ENCODE data around the gene THG1L. TPM values are rescaled to one million over a fixed set of nuclear protein-coding genes. Genes with fewer than 3 reads are reported as not detected.

THG1L gene
- polyA plus RNA-seq, 2 of the 4 experiments (the other 2 are of a cell fraction): 36.9 to 45.6 TPM

GRCh38 chr5:157703736-157704135, 27.5 kb upstream of the THG1L start:
- DNase-seq (ENCODE audit: low read depth in 1 of 2, low spot score in 1 of 2) (no peak), ATAC-seq (no peak), FAIRE-seq (no peak)
- Histone ChIP-seq H3K4me3 (no peak overlapping the region), H3K4me2 (no peak overlapping the region), H3K27ac (no peak overlapping the region), H3K9me3 (no peaks in the 10 kb centered on the region), H3K4me1 (no peaks in the 10 kb centered on the region)
- ChIA-PET CTCF (no interaction called here), POLR2A (no interaction called here)
- TF ChIP-seq RFX5 (IDR thresholded peaks at IDR 0.05) (no peak), CBX8 (IDR thresholded peaks at IDR 0.05) (no peak), ZNF302 (CRISPR knock-in tag; IDR thresholded peaks at IDR 0.05) (no peak), FOXS1 (CRISPR knock-in tag; IDR thresholded peaks at IDR 0.05) (no peak)
- WGBS (ENCODE audit: missing lambda C conversion rate): 64% methylated on average over 3 of the region's 3 CpGs

- ChIA-PET CTCF (interaction anchor here (3.0 kb wide), 1 partner anchor 10 kb away, joined by 17 read pairs; no protein-coding TSS in a partner anchor), POLR2A (no interaction called here)
- FAIRE-seq: no peak
- TF ChIP-seq ZFP36 (IDR thresholded peaks at IDR 0.05; ENCODE audit: borderline replicate concordance, partially characterized antibody) (no peak), USF2 (IDR thresholded peaks at IDR 0.05) (no peak), REST (IDR thresholded peaks at IDR 0.05) (no peak), ZC3H11A (IDR thresholded peaks at IDR 0.05) (no peak), RFX5 (IDR thresholded peaks at IDR 0.05) (no peak), ESRRA (IDR thresholded peaks at IDR 0.05; ENCODE audit: borderline replicate concordance, low read length) (no peak), NFE2L2 (conservative IDR thresholded peaks at IDR 0.05; ENCODE audit: low read length) (no peak), CHD2 (IDR thresholded peaks at IDR 0.05; ENCODE audit: low read length, partially characterized antibody) (no peak)
- Histone ChIP-seq H3K9me3 (no peaks in the 10 kb centered on the region), H3K4me1 (peaks cover 5% of the 10 kb centered on the region; the same call in 2 of the 3 replicates), H3K27ac (no peak overlapping the region), H3K4me2 (no peak overlapping the region), H3K4me3 (no peak overlapping the region)
- DNase-seq (ENCODE audit: low read depth in 1 of 2, low spot score in 1 of 2): no peak
- 61% methylated on average over 1 of the region's 1 CpG for WGBS (ENCODE audit: missing lambda C conversion rate)
- no peak for ATAC-seq
Measured at GRCh38 chr5:157708866-157709265, 22.4 kb upstream of the THG1L start.

- Histone ChIP-seq H3K4me3 (no peak overlapping the region), H3K27ac (no peak overlapping the region), H3K4me1 (peaks cover 5% of the 10 kb centered on the region; the same call in 2 of the 3 replicates), H3K9me3 (no peaks in the 10 kb centered on the region), H3K4me2 (no peak overlapping the region)
- FAIRE-seq (no peak), DNase-seq (ENCODE audit: low read depth in 1 of 2, low spot score in 1 of 2) (no peak), ATAC-seq (no peak)
- CTCF ChIA-PET: interaction anchor here (3.0 kb wide), 1 partner anchor 9 kb away, joined by 17 read pairs; no protein-coding TSS in a partner anchor
- TF ChIP-seq RCOR1 (IDR thresholded peaks at IDR 0.05; ENCODE audit: low read depth, low read length) (no peak), RFX5 (IDR thresholded peaks at IDR 0.05) (no peak), FOXS1 (CRISPR knock-in tag; IDR thresholded peaks at IDR 0.05) (no peak), CBX8 (IDR thresholded peaks at IDR 0.05) (no peak), SMC3 (IDR thresholded peaks at IDR 0.05) (no peak), HDAC2 (IDR thresholded peaks at IDR 0.05) (no peak), CHD2 (IDR thresholded peaks at IDR 0.05; ENCODE audit: low read length, partially characterized antibody) (no peak), RAD21 (conservative IDR thresholded peaks at IDR 0.05 in 1 of 2, IDR thresholded peaks at IDR 0.05 in 1 of 2) (no peak), JUN (IDR thresholded peaks at IDR 0.05) (no peak), FOSB (CRISPR knock-in tag; IDR thresholded peaks at IDR 0.05) (no peak), TP53 (CRISPR knock-in tag; IDR thresholded peaks at IDR 0.05) (no peak), MYC (IDR thresholded peaks at IDR 0.05; ENCODE audit: borderline replicate concordance, low read length) (no peak), HEYL (CRISPR knock-in tag; IDR thresholded peaks at IDR 0.05) (no peak)
- POLR2A ChIA-PET: no interaction called here
Measured at GRCh38 chr5:157709346-157709745, 21.9 kb upstream of the THG1L start.

Measured in A549 (cell line).